Measurements from ENCODE around the gene UBP1. TPM values are rescaled to one million over a fixed set of nuclear protein-coding genes. Genes with fewer than 3 reads are reported as not detected.
A peak's percentile ranks its signal among the peaks of the same experiment; 100 is the strongest.

UBP1 gene
- total and polyA plus RNA-seq, 9 of the 15 experiments (the other 6 are each of a cell fraction or from before 2014, with no cell fraction given) = 13.6 to 143 (median 79.6) TPM

- TF ChIP-seq POLR3G (IDR thresholded peaks at IDR 0.05; ENCODE audit: extremely low read depth, insufficient read length, insufficient replicate concordance) (no peak), PCBP1 (IDR thresholded peaks at IDR 0.05; ENCODE audit: low read depth, low read length, poor library complexity, severe bottlenecking) (no peak), SIN3A (IDR thresholded peaks at IDR 0.05; ENCODE audit: borderline replicate concordance in 2 of 2, control insufficient read depth in 1 of 2, low read depth in 2 of 2, low read length in 2 of 2) (peak in 1 of 2 experiments; percentile 32; a peak in 2 of 4 replicates), TFAP4 (CRISPR knock-in tag; IDR thresholded peaks at IDR 0.05; ENCODE audit: borderline replicate concordance) (peak; percentile 91), TRIM28 (IDR thresholded peaks at IDR 0.05) (no peak), NR0B1 (IDR thresholded peaks at IDR 0.05; ENCODE audit: partially characterized antibody) (no peak), ZNF609 (CRISPR knock-in tag; IDR thresholded peaks at IDR 0.05; ENCODE audit: borderline replicate concordance) (no peak), COPS2 (conservative IDR thresholded peaks at IDR 0.05) (no peak), ZNF717 (CRISPR knock-in tag; IDR thresholded peaks at IDR 0.05) (no peak), FOXM1 (IDR thresholded peaks at IDR 0.05; ENCODE audit: low read depth) (peak; percentile 63; the same call in 1 of the 2 replicates), FOXM1 (CRISPR knock-in tag; IDR thresholded peaks at IDR 0.05; ENCODE audit: low read depth) (0 out of 2 replicates have a peak, but pooled peaks have one; percentile 55), RB1 (IDR thresholded peaks at IDR 0.05; ENCODE audit: low read depth) (peak; percentile 77), RAD51 (IDR thresholded peaks at IDR 0.05; ENCODE audit: borderline replicate concordance, low read depth) (no peak), ARID3A (IDR thresholded peaks at IDR 0.05; ENCODE audit: borderline replicate concordance, low read depth, low read length) (peak; percentile 41), NONO (IDR thresholded peaks at IDR 0.05; ENCODE audit: low read depth in 2 of 2, low read length in 1 of 2) (peak in 1 of 2 experiments; percentile 88; a peak in 2 of 4 replicates), ATF4 (CRISPR knock-in tag; IDR thresholded peaks at IDR 0.05) (0 out of 2 replicates have a peak, but pooled peaks have one; percentile 25)
These were observed at the start of gene UBP1 (continued) for GRCh38 chr3:33440328-33441224.
